Progenitor cell of endocrine pancreas (in vitro differentiated cells): ENCODE results near the gene HNRNPAB. TPM values are rescaled to one million over a fixed set of nuclear protein-coding genes. Genes with fewer than 3 reads are reported as not detected.

ENCODE experiments used
- DNase-seq: peaks from one replicate; pipeline ENCODE4 v3.0.0; 2021; ENCODE audit warnings: low spot score; ENCODE audit not compliant: unreplicated experiment
- H3K27ac Mint-ChIP-seq: 2 replicates; pipeline ENCODE4 v1.8.0; 2021; ENCODE audit warnings: mild to moderate bottlenecking, moderate library complexity, mixed read lengths
- H3K27me3 Mint-ChIP-seq: 2 replicates; pipeline ENCODE4 v1.8.0; 2021; ENCODE audit warnings: mixed read lengths
- H3K36me3 Mint-ChIP-seq: 2 replicates; pipeline ENCODE4 v1.8.0; 2022; ENCODE audit warnings: mixed read lengths; ENCODE audit not compliant: insufficient read depth
- H3K4me1 Mint-ChIP-seq: 2 replicates; pipeline ENCODE4 v1.8.0; 2021; ENCODE audit warnings: low read depth, mixed read lengths
- H3K4me3 Mint-ChIP-seq: 2 replicates; pipeline ENCODE4 v1.8.0; 2021; ENCODE audit warnings: low read depth, mild to moderate bottlenecking, moderate library complexity, mixed read lengths
- H3K9me3 Mint-ChIP-seq: 2 replicates; pipeline ENCODE4 v1.8.0; 2021; ENCODE audit warnings: low read depth, mixed read lengths
- total RNA-seq: library from RNA; stranded (reverse); gene quantifications from 2 replicates; pipeline ENCODE4 v1.2.1, GENCODE V29; 2021
- TF ChIP-seq, protein P1 (sequence below): fragments of 200-600 bp; sonication (generic); IDR thresholded peaks from one replicate; pipeline ENCODE4 v1.5.0; 2021; ENCODE audit warnings: antibody characterized with exemption, mild to moderate bottlenecking; ENCODE audit not compliant: unreplicated experiment

HNRNPAB gene
- total RNA-seq, 1 donor from 2014 or later = 214 TPM

DNA sequence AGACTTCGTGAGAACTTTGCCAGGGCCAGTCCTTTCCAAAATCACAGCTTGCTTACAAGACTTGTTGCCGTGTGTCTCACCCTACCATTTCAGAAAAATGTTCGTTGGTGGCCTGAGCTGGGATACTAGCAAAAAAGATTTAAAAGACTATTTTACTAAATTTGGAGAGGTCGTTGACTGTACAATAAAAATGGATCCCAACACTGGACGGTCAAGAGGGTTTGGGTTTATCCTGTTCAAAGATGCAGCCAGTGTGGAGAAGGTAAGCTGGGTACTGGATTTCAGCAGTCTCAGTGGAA lies 1.4 kb downstream of the HNRNPAB start:
- Mint-ChIP-seq H3K27me3 (no peaks in the 10 kb centered on the region), H3K9me3 (no peaks in the 10 kb centered on the region), H3K36me3 (peaks cover 33% of the 10 kb centered on the region), H3K27ac (peak overlapping the region; percentile 90), H3K4me3 (peak overlapping the region; percentile 84), H3K4me1 (peaks cover 20% of the 10 kb centered on the region)
- DNase-seq = no peak
- TF ChIP-seq, protein P1, sequence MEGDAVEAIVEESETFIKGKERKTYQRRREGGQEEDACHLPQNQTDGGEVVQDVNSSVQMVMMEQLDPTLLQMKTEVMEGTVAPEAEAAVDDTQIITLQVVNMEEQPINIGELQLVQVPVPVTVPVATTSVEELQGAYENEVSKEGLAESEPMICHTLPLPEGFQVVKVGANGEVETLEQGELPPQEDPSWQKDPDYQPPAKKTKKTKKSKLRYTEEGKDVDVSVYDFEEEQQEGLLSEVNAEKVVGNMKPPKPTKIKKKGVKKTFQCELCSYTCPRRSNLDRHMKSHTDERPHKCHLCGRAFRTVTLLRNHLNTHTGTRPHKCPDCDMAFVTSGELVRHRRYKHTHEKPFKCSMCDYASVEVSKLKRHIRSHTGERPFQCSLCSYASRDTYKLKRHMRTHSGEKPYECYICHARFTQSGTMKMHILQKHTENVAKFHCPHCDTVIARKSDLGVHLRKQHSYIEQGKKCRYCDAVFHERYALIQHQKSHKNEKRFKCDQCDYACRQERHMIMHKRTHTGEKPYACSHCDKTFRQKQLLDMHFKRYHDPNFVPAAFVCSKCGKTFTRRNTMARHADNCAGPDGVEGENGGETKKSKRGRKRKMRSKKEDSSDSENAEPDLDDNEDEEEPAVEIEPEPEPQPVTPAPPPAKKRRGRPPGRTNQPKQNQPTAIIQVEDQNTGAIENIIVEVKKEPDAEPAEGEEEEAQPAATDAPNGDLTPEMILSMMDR = no peak

DNA sequence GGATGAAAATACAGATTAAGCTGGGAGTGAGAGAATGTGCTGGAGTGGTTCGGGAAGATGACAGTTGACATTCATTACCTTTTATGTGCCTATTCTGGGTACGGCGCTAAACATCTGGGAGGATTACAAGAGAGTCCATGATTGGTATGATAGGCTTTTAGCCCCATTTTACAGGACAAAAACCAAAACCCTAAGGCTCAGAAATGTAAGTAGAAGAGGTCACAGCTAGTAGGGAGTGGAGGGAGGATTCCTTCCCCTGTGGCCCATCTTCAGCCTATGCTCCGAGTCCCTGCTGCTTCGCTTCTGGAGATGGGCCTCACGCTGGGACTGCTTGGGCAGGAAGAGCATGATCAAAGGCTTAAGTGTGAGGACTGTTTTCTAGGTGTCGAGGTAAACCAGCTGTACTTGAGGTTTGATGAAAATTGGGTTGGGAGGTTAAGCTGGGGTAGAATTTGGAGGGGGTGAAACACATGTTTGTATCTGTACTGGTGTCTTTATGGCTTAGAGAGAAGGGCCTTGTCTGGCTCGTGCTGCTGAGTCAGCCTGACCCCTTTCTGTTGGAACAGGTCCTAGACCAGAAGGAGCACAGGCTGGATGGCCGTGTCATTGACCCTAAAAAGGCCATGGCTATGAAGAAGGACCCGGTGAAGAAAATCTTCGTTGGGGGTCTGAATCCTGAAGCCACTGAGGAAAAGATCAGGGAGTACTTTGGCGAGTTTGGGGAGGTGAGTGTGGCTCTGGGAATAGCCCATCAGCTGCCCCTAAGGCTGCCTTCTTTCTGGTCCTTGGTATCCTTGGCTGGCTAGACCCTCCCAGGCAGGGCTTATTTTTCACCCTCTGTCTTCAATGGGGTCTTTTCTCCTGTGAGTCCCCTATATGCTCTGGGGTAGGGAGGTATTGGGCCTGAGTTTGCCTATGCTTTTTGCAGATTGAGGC lies 2.1 kb downstream of the HNRNPAB start:
- H3K27me3 Mint-ChIP-seq = no peaks in the 10 kb centered on the region

GRCh38 chr5:178207183-178207916 lies 3.0 kb downstream of the HNRNPAB start:
- Mint-ChIP-seq H3K4me3 (peak overlapping the region; percentile 84), H3K4me1 (peaks cover 20% of the 10 kb centered on the region), H3K9me3 (no peaks in the 10 kb centered on the region), H3K36me3 (peaks cover 36% of the 10 kb centered on the region), H3K27ac (peak overlapping the region; percentile 86), H3K27me3 (no peaks in the 10 kb centered on the region)
- TF ChIP-seq, protein P1 = no peak
- no peak for DNase-seq

More for the DNA sequence above, 2.1 kb downstream of the HNRNPAB start:
- no peaks in the 10 kb centered on the region for H3K9me3 Mint-ChIP-seq
- H3K4me1 Mint-ChIP-seq = peaks cover 20% of the 10 kb centered on the region
- H3K4me3 Mint-ChIP-seq = peak overlapping the region; percentile 84
- no peak for DNase-seq
- TF ChIP-seq, protein P1 = no peak
- H3K36me3 Mint-ChIP-seq = peaks cover 36% of the 10 kb centered on the region
- peak overlapping the region; percentile 90 for H3K27ac Mint-ChIP-seq

DNA sequence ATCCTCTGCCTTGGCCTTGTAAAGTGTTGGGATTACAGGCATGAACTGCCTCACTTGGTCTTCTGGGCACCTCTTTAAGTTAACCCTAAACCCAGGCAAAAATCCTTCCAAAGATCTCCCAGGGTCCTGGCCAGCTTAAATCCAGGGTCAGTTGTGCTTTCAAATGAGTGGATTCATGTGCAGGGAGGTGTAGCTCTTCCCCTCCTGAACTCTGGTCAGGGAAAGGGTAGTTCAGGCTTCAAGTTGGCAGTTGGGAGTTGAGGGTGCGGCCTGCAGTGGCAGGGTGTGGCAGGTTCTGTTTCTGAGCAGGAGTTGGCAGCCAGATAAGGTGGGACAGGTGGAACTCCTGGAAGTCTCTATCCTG lies 3.6 kb downstream of the HNRNPAB start:
- Mint-ChIP-seq H3K4me3 (peak overlapping the region; percentile 39), H3K9me3 (no peaks in the 10 kb centered on the region), H3K4me1 (peaks cover 20% of the 10 kb centered on the region), H3K27me3 (no peaks in the 10 kb centered on the region), H3K27ac (peak overlapping the region; percentile 86), H3K36me3 (peaks cover 36% of the 10 kb centered on the region)
- TF ChIP-seq, protein P1 = no peak
- no peak for DNase-seq

GRCh38 chr5:178208540-178209227 lies 4.4 kb downstream of the HNRNPAB start:
- no peak for DNase-seq
- H3K36me3 Mint-ChIP-seq = peaks cover 36% of the 10 kb centered on the region
- H3K9me3 Mint-ChIP-seq = no peaks in the 10 kb centered on the region
- peak overlapping the region; percentile 78 for H3K27ac Mint-ChIP-seq
- no peaks in the 10 kb centered on the region for H3K27me3 Mint-ChIP-seq
- TF ChIP-seq, protein P1 = peak; percentile 32
- H3K4me3 Mint-ChIP-seq = no peak overlapping the region
- H3K4me1 Mint-ChIP-seq = peaks cover 20% of the 10 kb centered on the region
